SK-N-SH treated with all-trans-retinoic acid at 6 μM for 48 hours (cell line): ENCODE data around the gene SRF.

Experiments used
- ATAC-seq: fragments of 200-7000 bp; cut with Tn5 transposase; 3 replicates; pipeline ENCODE4 v1.9.1; 2020; ENCODE audit warnings: mild to moderate bottlenecking, moderate library complexity
- BACH2 ChIP-seq: fragments of 250-450 bp; sonication (Bioruptor Pico); IDR thresholded peaks from 2 replicates; pipeline ENCODE4 v1.9.0; 2021; ENCODE audit warnings: mild to moderate bottlenecking, borderline replicate concordance
- CSDC2 ChIP-seq: fragments of 250-450 bp; sonication (Bioruptor Pico); IDR thresholded peaks from 2 replicates; pipeline ENCODE4 v1.5.0; 2020; ENCODE audit warnings: mild to moderate bottlenecking, moderate library complexity
- CSRNP3 ChIP-seq: fragments of 250-450 bp; sonication (Bioruptor Pico); IDR thresholded peaks from 2 replicates; pipeline ENCODE4 v1.5.1; 2021; ENCODE audit warnings: mild to moderate bottlenecking, moderate library complexity
- ESRRG ChIP-seq: fragments of 250-450 bp; sonication (Bioruptor Pico); IDR thresholded peaks from 2 replicates; pipeline ENCODE4 v1.6.1; 2021; ENCODE audit warnings: mild to moderate bottlenecking
- GLIS3 ChIP-seq: fragments of 250-450 bp; sonication (Bioruptor Pico); IDR thresholded peaks from 2 replicates; pipeline ENCODE4 v1.5.0; 2020; ENCODE audit warnings: mild to moderate bottlenecking, moderate library complexity
- ISL1 ChIP-seq: fragments of 250-450 bp; sonication (Bioruptor Pico); IDR thresholded peaks from 2 replicates; pipeline ENCODE4 v2.1.2; 2022; ENCODE audit warnings: mild to moderate bottlenecking, moderate library complexity
- OSR1 ChIP-seq: fragments of 250-450 bp; sonication (Bioruptor Pico); IDR thresholded peaks from 2 replicates; pipeline ENCODE4 v1.8.0; 2022; ENCODE audit warnings: moderate library complexity, mild to moderate bottlenecking, inconsistent platforms
- RARB ChIP-seq: fragments of 250-450 bp; sonication (Bioruptor Pico); IDR thresholded peaks from 2 replicates; pipeline ENCODE4 v1.8.0; 2021; ENCODE audit warnings: mild to moderate bottlenecking, moderate library complexity
- SNAI2 ChIP-seq: fragments of 250-450 bp; sonication (Bioruptor Pico); IDR thresholded peaks from 2 replicates; pipeline ENCODE4 v1.5.0; 2020; ENCODE audit warnings: mild to moderate bottlenecking, moderate library complexity
- TOX ChIP-seq: fragments of 250-450 bp; sonication (Bioruptor Pico); IDR thresholded peaks from 2 replicates; pipeline ENCODE4 v1.8.0; 2021; ENCODE audit warnings: mild to moderate bottlenecking, moderate library complexity, borderline replicate concordance
- TSHZ2 ChIP-seq: fragments of 250-450 bp; sonication (Bioruptor Pico); IDR thresholded peaks from 2 replicates; pipeline ENCODE4 v1.5.0; 2020; ENCODE audit warnings: mild to moderate bottlenecking, moderate library complexity
- ZC3H10 ChIP-seq: fragments of 250-450 bp; sonication (Bioruptor Pico); IDR thresholded peaks from 2 replicates; pipeline ENCODE4 v1.5.1; 2021; ENCODE audit warnings: mild to moderate bottlenecking, moderate library complexity
- ZFP3 ChIP-seq: fragments of 250-450 bp; sonication (Bioruptor Pico); IDR thresholded peaks from 2 replicates; pipeline ENCODE4 v1.5.0; 2020; ENCODE audit warnings: mild to moderate bottlenecking, moderate library complexity
- ZFP30 ChIP-seq: fragments of 450-650 bp; formaldehyde crosslinking; IDR thresholded peaks from 2 replicates; pipeline ENCODE4 v1.5.0; 2022; ENCODE audit warnings: mild to moderate bottlenecking, moderate library complexity
- ZNF565 ChIP-seq: fragments of 450-650 bp; formaldehyde crosslinking; conservative IDR thresholded peaks from 2 replicates; pipeline ENCODE4 v1.5.0; 2020; ENCODE audit warnings: low read depth, mild to moderate bottlenecking, moderate library complexity
- ZNF70 ChIP-seq: fragments of 450-650 bp; formaldehyde crosslinking; IDR thresholded peaks from 2 replicates; pipeline ENCODE4 v1.5.0; 2020; ENCODE audit warnings: mild to moderate bottlenecking, moderate library complexity
- TF ChIP-seq, protein P1 (sequence below): fragments of 250-450 bp; sonication (Bioruptor Pico); IDR thresholded peaks from 2 replicates; pipeline ENCODE4 v1.8.0; 2021; ENCODE audit warnings: low read depth, mild to moderate bottlenecking, moderate library complexity, borderline replicate concordance

Gene SRF

DNA sequence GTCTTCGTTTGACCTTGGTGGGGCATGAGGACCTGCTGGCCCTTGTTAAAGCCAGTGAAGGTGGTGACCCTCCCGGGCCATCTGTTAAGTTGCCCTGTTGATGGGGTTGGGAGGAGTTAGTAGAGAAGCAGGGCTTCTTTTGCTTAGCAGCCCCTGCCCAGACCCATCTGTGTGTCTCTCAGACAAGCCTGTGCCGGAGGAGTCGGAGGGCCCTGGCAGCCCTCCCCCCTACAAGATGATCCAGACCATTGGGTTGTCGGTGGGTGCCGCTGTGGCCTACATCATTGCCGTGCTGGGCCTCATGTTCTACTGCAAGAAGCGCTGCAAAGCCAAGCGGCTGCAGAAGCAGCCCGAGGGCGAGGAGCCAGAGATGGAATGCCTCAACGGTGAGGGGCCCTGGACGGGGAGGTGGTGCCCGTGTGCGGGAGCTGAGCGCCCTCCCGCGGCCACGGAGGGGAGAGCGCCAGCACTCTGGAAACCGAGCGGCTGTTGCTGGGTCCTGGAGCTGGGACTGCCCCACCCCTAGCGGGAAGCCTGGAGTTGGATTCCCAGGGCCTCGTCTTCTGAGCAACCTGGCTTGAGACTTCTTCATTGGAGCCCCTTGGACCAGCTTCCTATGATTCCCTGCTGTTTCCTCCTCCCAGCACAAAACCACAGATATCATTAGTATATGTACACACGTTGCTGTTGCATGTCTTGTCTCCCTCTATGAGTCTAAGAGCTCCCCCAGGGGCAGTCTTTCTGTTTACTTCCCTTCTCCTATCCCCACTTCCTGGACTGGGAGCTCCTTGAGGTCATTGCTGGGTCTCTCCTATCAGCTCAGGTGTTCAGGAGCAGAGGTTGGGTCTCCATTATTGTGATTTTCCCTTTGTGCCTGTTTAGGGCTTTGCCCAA, 27.6 kb upstream of the SRF start:
- TF ChIP-seq ZFP30 (CRISPR knock-in tag), result no peak
- no peak for TF ChIP-seq ISL1 (CRISPR knock-in tag)
- no peak for TF ChIP-seq TSHZ2 (CRISPR knock-in tag)
- TF ChIP-seq BACH2 (CRISPR knock-in tag), result no peak
- no peak for TF ChIP-seq CSRNP3
- no peak for TF ChIP-seq ZNF70
- no peak for TF ChIP-seq RARB (CRISPR knock-in tag)
- no peak for TF ChIP-seq CSDC2 (CRISPR knock-in tag)
- TF ChIP-seq TOX (CRISPR knock-in tag), result no peak
- no peak for TF ChIP-seq SNAI2
- no peak for TF ChIP-seq ZC3H10
- TF ChIP-seq OSR1 (CRISPR knock-in tag), result no peak
- no peak for TF ChIP-seq ESRRG
- no peak for TF ChIP-seq GLIS3 (CRISPR knock-in tag)
- TF ChIP-seq ZNF565, result no peak
- peak; percentile 98 for ATAC-seq

DNA sequence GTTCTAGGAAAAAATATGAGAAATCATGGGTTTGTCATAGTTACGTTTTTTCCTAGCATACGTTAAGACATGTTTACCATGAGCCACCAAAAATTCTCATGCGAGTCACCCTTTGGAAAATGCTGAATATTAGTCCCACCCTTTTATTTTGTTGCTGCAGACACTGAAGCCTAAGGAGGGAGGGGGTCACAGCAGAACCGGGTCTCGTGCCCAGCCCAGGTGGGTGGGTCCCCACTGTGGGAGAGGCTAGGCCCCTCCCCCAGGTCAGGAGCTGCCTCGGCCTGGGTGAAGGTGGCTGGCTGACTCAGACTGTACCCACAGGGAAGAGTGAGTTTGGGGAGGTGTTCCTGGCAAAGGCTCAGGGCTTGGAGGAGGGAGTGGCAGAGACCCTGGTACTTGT, 26.2 kb upstream of the SRF start:
- TF ChIP-seq GLIS3 (CRISPR knock-in tag), result no peak

GRCh38 chr6:43146261-43146660, 24.8 kb upstream of the SRF start:
- ATAC-seq, result no peak
- TF ChIP-seq ZFP30 (CRISPR knock-in tag) (no peak), RARB (CRISPR knock-in tag) (no peak), CSRNP3 (no peak)

More for the DNA sequence above, 26.2 kb upstream of the SRF start:
- no peak for ATAC-seq

DNA sequence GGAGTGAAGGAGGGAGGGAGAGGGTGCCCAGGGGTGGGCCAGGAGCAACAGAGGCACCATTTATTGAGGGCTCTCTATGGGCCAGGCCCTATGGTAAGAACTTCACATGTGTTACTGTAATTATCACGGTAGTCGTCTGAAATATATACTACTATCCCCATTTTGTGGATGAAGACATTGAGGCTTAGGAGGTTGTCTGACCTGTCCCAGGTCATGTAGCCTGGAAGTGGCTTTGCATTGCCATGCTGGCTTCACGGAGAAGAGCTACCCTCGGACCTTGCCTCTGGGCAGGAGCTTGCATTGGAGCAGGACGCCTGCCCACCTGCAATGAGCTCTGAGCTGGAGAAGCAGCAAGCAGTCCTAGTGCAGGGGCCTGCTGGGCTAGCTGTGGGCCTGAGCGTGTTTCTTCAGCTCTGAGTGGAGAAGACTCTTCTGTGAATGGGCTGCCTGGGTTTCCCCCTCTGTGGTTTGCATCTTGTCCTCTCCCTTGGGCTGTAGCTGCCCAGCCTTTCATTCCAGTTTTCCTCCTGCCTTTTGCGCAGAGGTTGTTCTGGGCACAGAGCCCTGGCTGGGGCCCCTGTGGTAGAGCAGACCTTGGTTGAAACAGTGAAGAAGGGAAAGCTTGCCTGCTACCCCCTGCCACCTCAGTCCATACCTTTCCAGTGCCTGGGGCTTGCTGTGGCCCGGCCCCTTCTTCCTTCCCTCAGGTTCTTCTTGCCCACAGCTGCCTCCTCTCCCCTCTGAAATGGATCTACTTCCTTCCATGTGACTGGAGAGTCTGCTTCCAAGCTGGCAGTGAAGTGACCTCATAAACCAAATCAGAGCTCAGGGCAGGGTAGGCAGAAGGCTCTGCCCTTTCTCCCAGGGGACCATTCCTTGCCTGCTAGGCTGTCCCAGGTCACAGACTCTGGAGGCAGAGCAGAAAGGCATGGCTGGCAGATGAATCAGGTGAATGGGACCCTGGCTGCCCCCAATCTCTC, 24.1 kb upstream of the SRF start:
- no peak for ATAC-seq
- TF ChIP-seq ISL1 (CRISPR knock-in tag), result no peak
- TF ChIP-seq ZC3H10, result no peak
- TF ChIP-seq GLIS3 (CRISPR knock-in tag), result no peak
- TF ChIP-seq ZNF70, result no peak
- no peak for TF ChIP-seq TSHZ2 (CRISPR knock-in tag)
- TF ChIP-seq ZFP3, result no peak
- no peak for TF ChIP-seq RARB (CRISPR knock-in tag)
- TF ChIP-seq, protein P1, sequence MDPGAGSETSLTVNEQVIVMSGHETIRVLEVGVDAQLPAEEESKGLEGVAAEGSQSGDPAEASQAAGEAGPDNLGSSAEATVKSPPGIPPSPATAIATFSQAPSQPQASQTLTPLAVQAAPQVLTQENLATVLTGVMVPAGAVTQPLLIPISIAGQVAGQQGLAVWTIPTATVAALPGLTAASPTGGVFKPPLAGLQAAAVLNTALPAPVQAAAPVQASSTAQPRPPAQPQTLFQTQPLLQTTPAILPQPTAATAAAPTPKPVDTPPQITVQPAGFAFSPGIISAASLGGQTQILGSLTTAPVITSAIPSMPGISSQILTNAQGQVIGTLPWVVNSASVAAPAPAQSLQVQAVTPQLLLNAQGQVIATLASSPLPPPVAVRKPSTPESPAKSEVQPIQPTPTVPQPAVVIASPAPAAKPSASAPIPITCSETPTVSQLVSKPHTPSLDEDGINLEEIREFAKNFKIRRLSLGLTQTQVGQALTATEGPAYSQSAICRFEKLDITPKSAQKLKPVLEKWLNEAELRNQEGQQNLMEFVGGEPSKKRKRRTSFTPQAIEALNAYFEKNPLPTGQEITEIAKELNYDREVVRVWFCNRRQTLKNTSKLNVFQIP (CRISPR knock-in tag), result no peak
- TF ChIP-seq, all 23 proteins: peak for 0
